Activated T-cell treated with anti-CD3 and anti-CD28 coated beads, Interleukin-2, amount 50 U/mL, for 24 hours (primary cell): Measurements from ENCODE around the gene LGI1.

ENCODE experiments used
- DNase-seq: peaks from one replicate; pipeline ENCODE4 v3.0.0-alpha.2; 2020
- H3K27ac Mint-ChIP-seq: 2 replicates; pipeline ENCODE4 v1.8.0; 2020; ENCODE audit warnings: mild to moderate bottlenecking, mixed read lengths
- H3K27me3 Mint-ChIP-seq: 2 replicates; pipeline ENCODE4 v1.8.0; 2020; ENCODE audit warnings: mixed read lengths
- H3K36me3 Mint-ChIP-seq: 2 replicates; pipeline ENCODE4 v1.8.0; 2020; ENCODE audit warnings: low read depth, mixed read lengths
- H3K4me1 Mint-ChIP-seq: 2 replicates; pipeline ENCODE4 v1.8.0; 2020; ENCODE audit warnings: low read depth, mixed read lengths
- H3K4me3 Mint-ChIP-seq: 2 replicates; pipeline ENCODE4 v1.8.0; 2020; ENCODE audit warnings: mild to moderate bottlenecking, moderate library complexity, mixed read lengths
- H3K9me3 Mint-ChIP-seq: 2 replicates; pipeline ENCODE4 v1.8.0; 2020; ENCODE audit warnings: mixed read lengths

Gene LGI1

DNA sequence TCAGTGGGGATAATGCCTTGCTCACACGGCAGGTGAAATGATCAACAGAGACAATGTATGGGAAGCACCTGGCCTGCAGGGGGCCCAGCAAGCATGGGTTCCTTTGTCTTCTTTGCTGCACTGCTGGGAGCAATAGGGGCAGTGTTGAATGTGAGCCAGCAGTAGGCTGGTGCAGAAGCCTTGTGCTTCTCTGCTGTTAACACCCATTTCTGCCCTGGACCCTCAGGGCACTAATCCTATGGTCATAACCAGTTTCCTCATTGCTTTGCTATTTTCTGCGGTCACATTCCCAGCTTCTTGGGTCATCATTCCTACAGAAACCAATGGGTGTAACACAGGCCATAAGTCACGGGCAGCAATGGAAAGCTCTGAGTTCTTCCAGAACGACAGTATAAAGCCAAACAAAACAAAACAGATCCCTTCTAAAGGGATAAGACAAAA lies 10.9 kb upstream of the LGI1 start:
- DNase-seq, result no peak
- H3K4me3 Mint-ChIP-seq, result no peak overlapping the region
- peaks cover 3% of the 10 kb centered on the region for H3K4me1 Mint-ChIP-seq
- H3K9me3 Mint-ChIP-seq, result no peaks in the 10 kb centered on the region
- no peaks in the 10 kb centered on the region for H3K36me3 Mint-ChIP-seq
- H3K27ac Mint-ChIP-seq, result no peak overlapping the region
- peaks cover 15% of the 10 kb centered on the region for H3K27me3 Mint-ChIP-seq

DNA sequence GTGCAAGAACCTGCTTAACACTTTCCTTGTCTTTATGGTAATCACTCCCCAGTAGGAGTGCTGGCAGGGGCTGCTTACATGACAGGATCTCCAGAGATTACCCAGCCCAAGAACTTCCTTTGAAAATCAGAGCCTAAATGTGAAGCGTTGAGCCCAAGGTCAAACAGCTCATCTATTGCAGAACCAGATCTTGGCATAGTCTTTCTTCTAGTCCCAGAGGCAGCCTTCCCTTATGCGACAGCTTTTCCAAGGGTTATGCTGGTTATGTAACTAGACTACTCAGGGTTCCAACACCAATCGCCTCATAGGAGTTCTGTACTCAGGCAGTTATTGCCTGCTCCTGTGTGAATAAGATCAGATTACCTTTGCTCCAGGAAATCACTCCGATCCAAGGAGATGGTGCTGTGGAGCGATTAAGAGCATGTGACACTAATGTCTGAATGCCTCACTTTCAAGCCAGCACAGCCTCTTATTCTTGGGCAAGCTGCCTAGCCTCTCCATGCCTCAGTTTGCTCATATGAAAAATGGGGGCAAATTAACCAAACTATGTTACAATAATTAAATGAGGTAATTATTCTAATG lies 8.4 kb upstream of the LGI1 start:
- Mint-ChIP-seq H3K4me3 (no peak overlapping the region), H3K9me3 (no peaks in the 10 kb centered on the region), H3K27ac (no peak overlapping the region), H3K4me1 (peaks cover 5% of the 10 kb centered on the region), H3K36me3 (no peaks in the 10 kb centered on the region), H3K27me3 (peaks cover 16% of the 10 kb centered on the region)
- DNase-seq, result no peak

DNA sequence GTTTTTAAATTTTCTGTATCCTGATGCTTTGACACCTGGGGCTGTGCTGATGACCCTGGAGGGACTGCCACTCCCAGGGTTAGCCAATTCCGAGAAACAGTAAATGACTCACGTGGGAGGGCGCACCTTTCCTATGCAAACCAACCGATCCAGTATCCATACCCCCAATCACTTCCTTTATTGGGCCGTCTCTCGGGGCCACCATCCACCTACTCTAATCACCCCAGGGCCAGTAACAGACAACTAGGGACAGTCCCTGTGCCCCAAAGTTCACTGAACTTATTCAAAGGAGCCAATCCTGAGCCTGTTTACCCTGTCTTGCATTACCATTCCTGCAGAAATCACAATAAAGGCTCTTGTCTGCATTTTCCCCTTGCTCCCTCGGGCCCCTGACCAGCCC lies 6.6 kb upstream of the LGI1 start:
- Mint-ChIP-seq H3K27me3 (peaks cover 18% of the 10 kb centered on the region), H3K9me3 (no peaks in the 10 kb centered on the region), H3K4me1 (peaks cover 12% of the 10 kb centered on the region), H3K36me3 (no peaks in the 10 kb centered on the region), H3K4me3 (no peak overlapping the region), H3K27ac (no peak overlapping the region)
- no peak for DNase-seq

DNA sequence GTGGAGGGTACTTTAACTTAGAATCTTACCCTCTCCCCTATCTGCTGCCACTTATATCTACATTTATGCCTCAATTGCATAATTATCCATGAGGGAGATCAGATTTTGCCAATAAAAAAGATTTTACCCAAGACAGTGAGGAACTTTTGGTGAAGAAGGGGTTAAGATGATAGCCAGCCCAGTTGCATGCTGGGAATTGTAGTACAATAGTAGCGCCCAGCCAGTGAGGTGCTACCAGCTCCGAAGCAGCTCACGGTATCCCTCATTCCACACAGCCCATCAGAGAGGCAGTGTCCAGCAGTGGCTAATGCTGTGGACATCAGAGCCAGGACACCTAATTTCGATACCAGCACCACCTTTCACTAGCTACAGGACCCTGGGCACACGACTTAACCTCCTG lies 5.9 kb upstream of the LGI1 start:
- Mint-ChIP-seq H3K4me3 (peak overlapping the region; percentile 18), H3K9me3 (no peaks in the 10 kb centered on the region), H3K27ac (no peak overlapping the region), H3K36me3 (no peaks in the 10 kb centered on the region), H3K27me3 (peaks cover 23% of the 10 kb centered on the region), H3K4me1 (peaks cover 12% of the 10 kb centered on the region)
- no peak for DNase-seq

DNA sequence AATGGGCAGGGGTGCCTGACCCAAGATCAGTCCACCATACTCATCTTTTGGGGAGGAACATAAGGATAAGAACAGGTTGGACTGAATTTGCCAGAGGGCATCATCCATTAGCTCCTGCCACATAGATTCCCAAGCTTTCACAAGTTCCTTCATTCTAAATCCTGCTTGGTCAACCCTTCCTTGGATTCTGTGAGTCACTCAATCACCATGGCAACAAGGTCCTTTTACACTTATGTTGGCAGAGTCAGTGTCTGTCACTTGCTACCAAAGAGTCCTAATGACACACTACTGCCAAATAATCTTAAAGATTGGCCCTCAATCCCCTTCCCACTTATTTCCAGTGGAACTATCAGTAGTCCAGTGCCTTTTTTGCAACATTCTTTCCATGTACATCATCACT lies 5.0 kb upstream of the LGI1 start:
- Mint-ChIP-seq H3K4me3 (no peak overlapping the region), H3K27me3 (peaks cover 29% of the 10 kb centered on the region)
- no peak for DNase-seq

DNA sequence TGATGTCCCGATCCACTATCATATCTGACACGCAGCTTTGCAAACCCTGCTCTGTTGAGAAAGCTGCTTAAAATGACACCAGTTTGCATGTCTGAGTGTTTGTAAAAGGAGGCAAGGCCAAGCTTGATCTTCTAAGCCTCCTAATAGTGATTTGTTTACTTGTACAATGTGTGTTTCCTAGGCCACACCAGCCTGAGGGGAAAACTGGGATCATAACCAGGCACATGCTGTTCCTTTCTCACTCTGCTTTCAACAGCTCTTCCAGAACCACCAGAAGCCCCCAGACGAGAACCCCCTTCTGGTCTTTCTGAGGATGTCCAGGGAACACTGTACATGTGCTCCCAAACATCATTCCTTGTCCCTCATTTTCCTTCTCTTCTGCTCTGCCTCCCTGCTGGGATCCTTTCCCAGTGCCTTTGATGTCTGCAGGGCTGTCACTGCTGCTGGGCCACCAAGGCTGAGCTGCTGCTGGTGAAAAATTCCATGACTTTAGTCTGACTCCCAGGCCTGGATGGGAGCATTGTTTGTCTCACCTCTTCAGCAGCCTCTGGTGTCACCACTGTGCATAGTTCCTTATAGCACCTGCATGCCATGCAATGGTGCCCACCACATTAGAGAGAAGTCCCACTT lies 4.0 kb upstream of the LGI1 start:
- DNase-seq, result no peak
- peaks cover 39% of the 10 kb centered on the region for H3K27me3 Mint-ChIP-seq
- no peaks in the 10 kb centered on the region for H3K36me3 Mint-ChIP-seq
- no peak overlapping the region for H3K4me3 Mint-ChIP-seq
- H3K4me1 Mint-ChIP-seq, result peaks cover 20% of the 10 kb centered on the region
- H3K27ac Mint-ChIP-seq, result no peak overlapping the region
- no peaks in the 10 kb centered on the region for H3K9me3 Mint-ChIP-seq

More for the DNA sequence above, 5.0 kb upstream of the LGI1 start:
- Mint-ChIP-seq H3K4me1 (peaks cover 15% of the 10 kb centered on the region), H3K27ac (no peak overlapping the region), H3K9me3 (no peaks in the 10 kb centered on the region), H3K36me3 (no peaks in the 10 kb centered on the region)

DNA sequence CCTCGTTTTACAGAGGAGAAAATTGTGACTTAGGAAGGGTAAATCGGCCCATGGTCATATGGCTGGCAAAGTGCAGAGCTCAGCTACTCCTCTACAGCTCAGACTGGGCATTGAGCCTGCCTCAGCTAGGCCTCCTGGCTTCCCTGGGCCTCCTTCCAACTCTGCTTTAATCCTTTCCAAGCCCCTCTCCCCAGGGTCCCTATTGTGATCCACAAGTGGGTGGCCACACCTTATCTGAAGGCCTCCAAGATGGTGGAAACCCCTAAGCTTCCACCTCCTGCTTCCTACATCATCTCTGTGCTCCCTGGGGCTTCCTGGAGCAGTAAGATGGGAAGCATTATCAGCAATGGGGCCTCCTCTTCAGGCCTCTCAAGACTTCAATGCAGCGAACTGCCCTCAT lies 3.0 kb upstream of the LGI1 start:
- peaks cover 20% of the 10 kb centered on the region for H3K4me1 Mint-ChIP-seq
- H3K4me3 Mint-ChIP-seq, result no peak overlapping the region
- H3K36me3 Mint-ChIP-seq, result no peaks in the 10 kb centered on the region
- H3K27me3 Mint-ChIP-seq, result peaks cover 45% of the 10 kb centered on the region
- H3K9me3 Mint-ChIP-seq, result no peaks in the 10 kb centered on the region
- no peak for DNase-seq
- H3K27ac Mint-ChIP-seq, result no peak overlapping the region

DNA sequence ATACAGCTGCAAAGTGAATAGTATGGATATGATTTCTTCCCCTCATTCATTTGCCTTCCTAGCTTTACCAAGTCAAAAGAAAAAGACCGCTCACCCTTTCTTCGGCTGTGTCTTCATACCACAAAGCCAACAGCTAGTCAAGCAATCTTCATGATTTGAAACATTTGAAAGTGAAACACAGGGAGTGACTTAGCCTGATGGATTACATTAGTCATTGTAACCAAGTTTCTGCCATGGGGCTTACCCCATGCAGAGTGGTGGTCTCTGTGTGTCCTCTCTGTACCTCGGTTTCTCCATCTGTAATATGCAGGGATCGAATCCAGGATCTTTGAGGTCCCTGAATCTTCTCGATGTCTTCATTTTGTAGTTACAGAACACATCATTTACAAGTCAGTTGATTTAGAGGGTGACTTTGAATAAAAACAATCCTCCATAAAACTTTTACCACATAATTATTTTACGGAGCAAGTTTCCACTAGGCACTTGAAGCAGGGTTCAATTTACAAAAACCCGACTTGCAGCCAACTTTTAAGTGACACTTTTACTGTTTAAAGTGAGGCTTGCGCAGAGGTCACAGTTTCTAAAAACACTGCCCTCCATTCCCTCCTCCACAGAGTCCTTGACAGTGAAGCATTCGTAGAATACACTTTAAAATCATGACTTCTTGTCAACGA lies 2.2 kb upstream of the LGI1 start:
- no peak for DNase-seq
- H3K36me3 Mint-ChIP-seq, result no peaks in the 10 kb centered on the region
- H3K9me3 Mint-ChIP-seq, result no peaks in the 10 kb centered on the region
- H3K4me1 Mint-ChIP-seq, result peaks cover 20% of the 10 kb centered on the region
- no peak overlapping the region for H3K27ac Mint-ChIP-seq
- H3K4me3 Mint-ChIP-seq, result no peak overlapping the region
- peaks cover 50% of the 10 kb centered on the region for H3K27me3 Mint-ChIP-seq

DNA sequence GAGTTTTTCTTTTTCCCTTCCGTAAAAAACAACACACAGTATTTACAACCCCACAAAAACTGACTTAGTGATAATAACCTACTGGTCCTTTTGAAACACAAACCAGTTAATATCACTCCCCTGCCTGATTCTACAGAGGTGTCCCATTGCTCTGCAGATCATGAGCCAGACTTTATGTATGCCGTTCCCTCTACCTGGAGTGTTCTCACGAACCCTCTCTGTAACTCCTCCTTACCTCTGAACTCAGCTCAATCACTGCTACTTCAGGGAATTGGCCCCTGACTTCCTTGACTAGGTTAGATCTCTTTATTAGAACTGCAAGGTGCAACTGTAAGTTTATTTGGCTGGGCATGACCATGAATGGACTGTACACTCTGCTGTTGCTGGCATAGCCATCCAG lies 1.6 kb upstream of the LGI1 start:
- peaks cover 20% of the 10 kb centered on the region for H3K4me1 Mint-ChIP-seq
- H3K4me3 Mint-ChIP-seq, result no peak overlapping the region
- H3K36me3 Mint-ChIP-seq, result no peaks in the 10 kb centered on the region
- peaks cover 51% of the 10 kb centered on the region for H3K27me3 Mint-ChIP-seq
- no peak overlapping the region for H3K27ac Mint-ChIP-seq
- DNase-seq, result no peak
- no peaks in the 10 kb centered on the region for H3K9me3 Mint-ChIP-seq

DNA sequence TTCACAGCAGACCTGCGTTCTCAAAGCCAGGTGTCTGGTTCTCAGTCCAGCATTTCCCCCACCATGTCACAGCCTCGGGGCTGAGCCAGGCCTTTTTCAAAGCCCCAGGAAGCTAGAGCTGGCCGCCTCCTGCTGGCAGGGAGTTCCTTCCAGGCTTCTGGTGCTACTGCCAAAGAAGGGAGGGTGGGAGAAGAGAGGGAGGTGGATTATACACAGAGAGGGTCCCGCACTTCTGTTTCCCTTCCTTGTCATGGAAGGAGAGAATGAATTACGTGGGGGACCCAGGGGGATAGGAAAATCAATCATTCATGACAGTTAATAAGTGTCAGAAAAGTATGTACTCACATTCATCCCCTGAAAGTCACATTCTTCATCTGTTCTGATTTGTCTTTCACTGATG lies 600 bp upstream of the LGI1 start:
- Mint-ChIP-seq H3K27ac (no peak overlapping the region), H3K9me3 (no peaks in the 10 kb centered on the region), H3K27me3 (peaks cover 48% of the 10 kb centered on the region), H3K4me3 (no peak overlapping the region), H3K4me1 (peaks cover 15% of the 10 kb centered on the region), H3K36me3 (no peaks in the 10 kb centered on the region)
- DNase-seq, result no peak

DNA sequence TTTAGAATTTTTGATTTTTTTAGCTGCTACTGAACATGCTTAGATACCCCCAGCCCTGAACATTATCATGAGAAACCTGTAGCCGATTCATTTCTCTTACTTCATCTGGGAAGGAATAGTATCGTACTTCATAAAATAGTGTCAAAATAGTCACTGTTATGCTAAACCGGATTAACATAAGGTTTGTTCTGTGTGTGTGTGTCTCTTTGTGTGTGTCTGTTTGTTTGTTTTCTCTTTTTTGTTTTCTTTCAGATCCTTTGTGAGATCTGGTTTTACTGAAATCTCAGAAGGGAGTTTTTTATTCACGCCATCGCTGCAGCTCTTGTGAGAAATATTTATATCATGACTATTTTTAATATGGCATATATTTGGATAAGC lies 761 bp downstream of the LGI1 start:
- no peak overlapping the region for H3K27ac Mint-ChIP-seq
- H3K36me3 Mint-ChIP-seq, result no peaks in the 10 kb centered on the region
- no peak overlapping the region for H3K4me3 Mint-ChIP-seq
- peaks cover 14% of the 10 kb centered on the region for H3K4me1 Mint-ChIP-seq
- no peaks in the 10 kb centered on the region for H3K9me3 Mint-ChIP-seq
- peaks cover 59% of the 10 kb centered on the region for H3K27me3 Mint-ChIP-seq
- DNase-seq, result no peak

DNA sequence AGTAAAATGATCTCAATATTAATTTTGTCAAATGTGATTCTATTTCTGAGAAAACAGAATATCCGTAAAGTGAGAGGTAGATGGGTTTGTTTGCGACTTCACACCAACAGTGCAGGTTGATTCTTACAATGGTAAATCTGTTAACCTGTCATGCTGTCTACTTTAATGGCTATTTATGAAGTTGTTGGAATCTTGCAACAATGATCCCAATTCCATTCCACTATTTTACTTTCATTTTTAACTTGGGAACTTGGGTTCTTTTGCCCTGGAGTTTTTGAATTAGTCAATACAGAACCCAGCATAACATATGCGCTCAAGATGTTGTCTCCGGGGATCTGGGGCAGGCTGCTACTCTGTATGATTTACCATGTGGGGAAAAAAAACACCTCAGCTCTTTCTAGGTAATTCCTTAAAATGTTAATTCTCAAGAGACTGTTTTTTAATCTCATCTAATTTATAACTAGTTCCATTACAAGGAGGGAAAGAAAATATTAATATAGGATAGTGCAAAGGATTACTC lies 1.2 kb downstream of the LGI1 start:
- no peak overlapping the region for H3K27ac Mint-ChIP-seq
- no peaks in the 10 kb centered on the region for H3K9me3 Mint-ChIP-seq
- no peak for DNase-seq
- H3K27me3 Mint-ChIP-seq, result peaks cover 62% of the 10 kb centered on the region
- H3K36me3 Mint-ChIP-seq, result no peaks in the 10 kb centered on the region
- no peak overlapping the region for H3K4me3 Mint-ChIP-seq
- H3K4me1 Mint-ChIP-seq, result peaks cover 14% of the 10 kb centered on the region

DNA sequence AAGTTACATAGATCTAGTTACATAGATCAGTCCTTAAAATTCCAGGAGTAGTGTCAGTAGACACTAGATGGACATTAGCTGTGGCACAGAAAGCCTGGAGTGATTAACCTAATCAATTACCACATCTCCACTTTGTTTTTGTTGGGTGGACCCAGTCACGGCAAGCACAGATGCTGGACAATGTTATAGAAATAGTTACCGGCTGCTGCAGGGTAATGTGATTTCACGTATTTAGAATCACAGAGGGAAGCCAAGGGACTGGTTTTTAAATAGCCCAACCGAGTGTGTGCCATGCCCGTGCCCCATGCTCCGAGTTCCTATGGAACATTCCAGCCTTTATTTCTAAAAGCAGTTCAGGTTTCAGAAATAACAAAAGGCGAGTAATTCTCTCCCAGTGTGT lies 2.8 kb downstream of the LGI1 start:
- H3K9me3 Mint-ChIP-seq, result no peaks in the 10 kb centered on the region
- H3K27ac Mint-ChIP-seq, result no peak overlapping the region
- no peak overlapping the region for H3K4me3 Mint-ChIP-seq
- DNase-seq, result no peak
- peaks cover 9% of the 10 kb centered on the region for H3K4me1 Mint-ChIP-seq
- H3K27me3 Mint-ChIP-seq, result peaks cover 62% of the 10 kb centered on the region
- H3K36me3 Mint-ChIP-seq, result no peaks in the 10 kb centered on the region

DNA sequence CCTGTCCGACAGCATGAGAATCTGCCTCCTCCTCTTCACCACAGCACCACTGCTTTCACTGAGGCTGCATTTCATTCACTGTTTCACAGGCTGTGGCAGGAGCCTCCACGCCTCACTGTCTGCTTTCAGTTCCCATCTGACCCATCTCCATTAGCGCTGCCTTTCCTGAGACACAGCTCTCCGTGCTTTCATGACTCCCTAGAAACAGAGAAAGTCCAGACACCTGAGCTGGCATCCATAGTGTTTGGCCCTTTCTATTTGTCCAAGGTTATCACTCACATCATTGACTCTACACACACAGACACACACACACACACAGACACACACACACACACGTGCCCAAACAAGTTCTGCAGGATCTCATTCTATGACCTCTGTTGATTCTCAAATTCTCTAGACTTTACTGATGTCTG lies 5.2 kb downstream of the LGI1 start:
- H3K4me3 Mint-ChIP-seq, result no peak overlapping the region
- peaks cover 50% of the 10 kb centered on the region for H3K27me3 Mint-ChIP-seq
- peaks cover 2% of the 10 kb centered on the region for H3K4me1 Mint-ChIP-seq
- no peak for DNase-seq
- H3K27ac Mint-ChIP-seq, result no peak overlapping the region
- no peaks in the 10 kb centered on the region for H3K36me3 Mint-ChIP-seq
- no peaks in the 10 kb centered on the region for H3K9me3 Mint-ChIP-seq

DNA sequence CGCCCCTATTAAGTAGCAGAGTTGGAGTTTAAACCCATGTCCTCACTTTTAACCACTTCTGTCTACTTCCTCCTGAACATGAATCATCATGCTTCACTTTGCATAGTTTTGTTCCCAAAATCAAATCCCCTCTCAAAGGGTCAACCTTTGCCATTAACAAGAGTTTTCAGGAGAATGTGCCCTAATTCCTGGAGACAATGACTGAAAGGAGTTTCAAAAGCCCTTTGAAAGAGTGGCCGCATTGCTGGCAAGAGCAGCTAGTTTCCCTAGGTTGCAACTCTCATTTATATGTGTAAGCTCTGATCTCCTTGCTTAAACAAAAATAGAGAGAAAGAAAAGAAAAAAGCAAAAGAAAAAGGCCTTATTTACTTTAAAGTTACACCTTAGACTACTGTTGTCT lies 9.2 kb downstream of the LGI1 start:
- Mint-ChIP-seq H3K9me3 (no peaks in the 10 kb centered on the region), H3K36me3 (no peaks in the 10 kb centered on the region), H3K4me1 (no peaks in the 10 kb centered on the region), H3K27ac (no peak overlapping the region), H3K27me3 (peaks cover 32% of the 10 kb centered on the region), H3K4me3 (no peak overlapping the region)
- no peak for DNase-seq
